Activated CD4-positive, CD25-positive, alpha-beta regulatory T cell treated with anti-CD3 and anti-CD28 coated beads, Interleukin-2, amount 50 U/mL, for 72 hours (primary cell): ENCODE measurements around the gene MARK4.
"Not testable (repeated sequence)": the region's sequence is repeated elsewhere in the genome, so short reads cannot be mapped to it uniquely, and the experiment has no call there.

ENCODE experiments used
- DNase-seq: peaks from one replicate; pipeline ENCODE4 v3.0.0; 2021

MARK4 gene

DNA sequence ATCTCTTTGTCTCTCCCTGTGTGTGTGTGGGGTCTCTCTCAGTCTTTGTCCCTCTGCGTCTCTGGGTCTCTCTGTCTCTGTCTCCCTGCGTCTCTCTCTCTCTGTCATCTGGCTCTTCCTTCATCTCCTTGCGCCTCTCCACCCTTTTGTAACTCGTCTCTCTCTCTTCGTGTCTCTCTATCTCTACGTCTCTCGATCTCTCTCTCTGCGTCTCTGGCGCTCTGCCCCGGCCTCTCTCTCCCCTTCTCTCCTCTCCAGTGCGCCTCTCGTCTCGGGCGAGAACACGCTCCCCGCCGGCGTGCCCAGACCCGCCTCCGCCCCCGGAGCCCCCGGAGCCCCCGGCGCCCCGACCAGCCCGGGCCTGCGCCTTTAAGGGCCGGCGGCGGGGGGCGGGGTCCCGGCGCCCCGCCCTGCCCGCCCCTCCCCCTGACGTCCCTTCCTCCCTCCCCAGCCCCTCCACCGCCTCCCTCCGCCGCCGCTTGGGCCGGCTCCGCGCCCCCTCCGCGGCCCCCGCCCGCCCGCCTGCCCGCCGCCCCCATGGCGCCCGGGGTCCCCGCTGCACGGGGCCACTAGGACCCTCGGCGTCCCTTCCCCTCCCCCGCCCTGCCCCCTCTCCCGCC is at the start of gene MARK4:
Gene MARK4 (plus strand): TSS at position 440 of the 620 bp plus-strand sequence. CDS start 318 bp downstream, outside the sequence.
- DNase-seq = peak; percentile 65

DNA sequence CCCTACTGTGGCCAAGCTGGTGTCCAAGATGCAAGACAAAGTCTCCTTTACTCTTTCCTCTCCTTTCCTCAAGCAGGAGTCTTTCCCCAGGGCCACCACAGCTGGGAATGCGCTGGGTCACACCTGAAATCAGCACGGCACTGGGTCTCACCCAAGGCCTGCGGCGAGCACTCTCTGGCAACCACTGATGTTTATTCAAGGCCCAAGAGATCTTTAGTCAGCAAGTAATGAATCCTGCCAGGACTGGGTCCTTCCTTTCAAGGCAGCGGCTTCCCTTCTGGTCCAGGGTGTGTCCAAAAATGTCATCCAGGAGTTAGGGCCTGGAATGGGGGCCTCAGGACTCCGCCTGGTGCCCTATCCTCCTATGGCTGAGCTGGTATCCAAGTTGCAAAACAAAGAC is 48.4 kb upstream of the MARK4 start:
- DNase-seq = no peak

DNA sequence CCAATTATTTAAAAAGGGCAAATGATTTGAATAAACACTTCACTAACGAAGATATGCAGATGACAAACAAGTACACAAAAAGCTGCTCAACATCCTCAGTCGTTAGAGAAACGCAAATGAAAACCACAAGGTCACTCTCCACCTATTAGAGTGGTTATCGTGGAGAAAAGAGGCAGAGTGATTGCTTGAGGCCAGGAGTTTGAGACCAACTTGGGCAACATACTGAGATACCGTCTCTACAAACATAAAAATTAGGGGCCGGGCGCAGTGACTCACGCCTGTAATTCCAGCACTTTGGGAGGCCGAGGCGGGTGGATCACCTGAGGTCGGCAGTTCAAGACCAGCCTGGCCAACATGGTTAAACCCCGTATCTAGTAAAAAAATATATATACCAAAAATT is 45.3 kb upstream of the MARK4 start:
- no peak for DNase-seq

DNA sequence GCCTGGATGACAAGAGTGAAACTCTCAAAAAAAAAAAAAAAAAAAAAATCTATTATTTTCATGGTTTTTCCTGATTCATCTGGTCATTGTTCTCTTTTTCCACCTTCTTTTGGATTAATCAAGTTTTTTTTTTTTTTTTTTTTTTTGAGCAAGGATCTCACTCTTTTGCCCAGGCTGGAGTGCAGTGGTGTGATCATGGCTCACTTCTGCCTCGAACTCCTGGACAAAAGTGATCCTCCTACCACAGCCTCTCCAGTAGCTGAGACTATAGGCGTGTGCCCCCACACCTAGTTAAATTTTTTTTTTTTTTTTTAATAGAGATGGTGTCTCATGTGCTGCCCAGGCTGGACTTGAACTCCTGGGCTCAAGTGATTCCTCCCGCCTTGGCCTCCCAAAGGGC is 44.7 kb upstream of the MARK4 start:
- DNase-seq = no peak

DNA sequence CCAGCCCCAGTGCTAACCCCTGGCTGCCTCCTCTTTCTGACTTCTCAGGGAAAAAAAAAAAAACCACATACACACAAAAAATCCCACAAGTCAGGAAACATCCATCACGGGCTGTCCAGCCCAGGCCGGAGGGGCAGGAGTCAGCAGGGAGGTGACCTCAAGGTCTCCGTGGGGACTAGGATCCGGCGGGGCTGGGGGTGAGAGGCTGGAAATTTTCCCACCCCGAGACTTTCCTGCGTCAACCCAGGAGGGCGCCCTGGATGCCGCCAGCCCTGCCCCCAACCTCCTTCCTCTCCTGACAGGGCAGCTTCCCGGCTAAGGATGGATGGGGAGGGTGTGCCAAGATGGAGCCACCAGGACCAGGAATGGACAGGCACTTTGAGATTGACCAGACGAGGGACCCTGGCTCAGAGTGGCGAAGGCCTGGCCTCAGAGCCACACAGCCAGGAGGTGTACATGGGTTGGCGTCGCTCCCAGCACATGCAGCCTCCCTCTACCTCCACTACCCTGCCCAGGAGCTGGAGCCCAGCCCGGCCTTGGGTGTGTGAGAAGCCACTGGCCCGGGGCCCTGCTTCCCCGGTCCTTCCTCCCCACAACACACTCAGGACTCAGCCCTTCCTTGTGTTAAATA is 39.2 kb upstream of the MARK4 start:
- no peak for DNase-seq

GRCh38 chr19:45213031-45213430 is 38.0 kb upstream of the MARK4 start:
- DNase-seq = no peak

DNA sequence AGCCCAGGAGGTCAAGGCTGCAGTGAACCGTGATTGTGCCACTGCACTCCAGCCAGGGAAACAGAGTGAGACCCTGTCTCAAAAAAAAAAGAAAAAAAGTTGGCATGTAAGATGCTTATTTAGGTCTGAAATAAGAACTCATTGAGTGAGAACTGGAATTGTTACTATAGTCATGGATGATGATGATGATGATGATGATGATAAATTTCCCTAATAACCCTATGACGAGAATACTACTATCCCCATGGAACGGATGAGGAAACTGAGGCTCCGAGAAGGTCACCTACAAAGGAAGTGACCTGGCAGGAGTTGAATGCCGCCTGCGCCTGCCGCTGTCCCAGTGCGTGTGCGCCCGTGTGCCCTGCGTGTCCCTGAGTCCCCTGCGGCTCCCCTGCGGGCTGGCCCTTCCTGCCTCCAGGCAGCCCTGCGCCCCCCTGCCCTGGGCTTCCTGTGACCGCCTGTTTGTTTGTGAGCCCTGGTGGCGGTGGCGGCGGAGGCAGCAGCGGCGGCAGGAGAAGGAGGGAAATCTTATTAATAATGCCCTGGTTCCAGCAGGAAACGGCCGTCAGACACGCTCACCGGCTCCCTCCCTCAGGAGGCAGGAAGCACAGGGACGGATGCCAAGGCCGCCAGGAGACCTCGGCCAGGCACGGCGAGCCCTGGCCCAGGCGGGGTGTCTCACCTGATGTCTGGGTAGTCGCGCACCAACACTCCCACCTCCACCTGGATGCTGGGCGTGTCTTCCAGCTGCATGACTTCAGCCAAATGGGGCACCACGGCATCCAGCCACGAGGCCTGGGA is 35.5 kb upstream of the MARK4 start:
- DNase-seq = no peak

- no peak for DNase-seq
Measured at GRCh38 chr19:45216667-45217066, 34.4 kb upstream of the MARK4 start.

- no peak for DNase-seq
Measured at GRCh38 chr19:45217193-45217956, 33.7 kb upstream of the MARK4 start.

DNA sequence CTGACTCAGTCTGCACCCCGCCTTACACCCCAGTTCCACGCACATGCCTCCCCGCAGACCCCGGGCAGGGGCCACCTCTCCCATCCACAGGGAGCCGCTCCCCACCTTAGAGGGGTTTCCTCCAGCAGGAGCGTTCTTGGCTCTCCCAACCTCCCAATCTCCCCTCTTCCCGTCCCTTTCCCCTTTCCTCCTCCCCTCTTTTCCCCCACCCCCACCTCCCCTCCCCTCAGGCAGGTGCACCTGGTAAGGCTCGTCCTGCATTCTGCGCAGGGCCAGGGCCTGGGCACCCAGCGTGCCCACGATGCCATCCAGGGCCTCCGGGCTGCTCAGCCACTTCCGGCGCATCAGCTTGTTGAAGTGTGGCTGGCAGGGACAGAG is 33.1 kb upstream of the MARK4 start:
- DNase-seq = no peak

- no peak for DNase-seq
Measured at GRCh38 chr19:45218426-45218825, 32.6 kb upstream of the MARK4 start.

DNA sequence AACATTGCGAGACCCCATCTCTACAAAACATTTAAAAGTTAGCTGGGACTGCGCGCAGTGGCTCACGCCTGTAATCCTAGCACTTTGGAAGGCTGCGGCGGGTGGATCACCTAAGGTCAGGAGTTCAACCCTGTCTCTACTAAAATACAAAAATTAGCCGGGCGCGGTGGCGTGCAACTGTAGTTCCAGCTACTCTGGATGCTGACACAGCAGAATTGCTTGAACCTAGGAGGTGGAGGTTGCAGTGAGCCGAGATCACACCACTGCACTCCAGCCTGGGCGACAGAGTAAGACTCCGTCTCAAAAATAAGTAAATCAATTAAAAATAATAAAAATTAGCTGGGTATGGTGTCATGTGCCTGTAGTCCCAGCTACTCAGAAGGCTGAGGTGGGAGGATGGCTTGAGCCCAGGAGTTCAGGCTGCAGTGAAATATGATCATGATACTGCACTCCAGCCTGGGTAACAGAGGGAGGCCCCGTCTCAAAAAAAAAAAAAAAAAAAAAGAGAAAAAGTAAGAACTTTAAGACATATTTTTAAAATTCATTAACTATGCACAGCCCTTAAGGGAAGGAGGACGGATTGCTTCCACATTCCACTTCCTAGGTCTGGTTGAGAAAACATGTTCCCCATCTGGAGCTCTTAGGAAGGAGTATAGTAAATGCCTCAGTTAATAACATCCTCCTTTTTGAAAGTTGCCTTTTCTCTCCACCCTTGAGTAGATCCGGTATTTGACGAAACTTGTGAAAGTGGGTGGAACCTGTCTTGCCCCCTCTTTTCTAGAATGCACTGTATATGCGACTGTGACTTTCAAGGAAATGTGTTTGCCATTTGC is 31.9 kb upstream of the MARK4 start:
- DNase-seq = no peak

DNA sequence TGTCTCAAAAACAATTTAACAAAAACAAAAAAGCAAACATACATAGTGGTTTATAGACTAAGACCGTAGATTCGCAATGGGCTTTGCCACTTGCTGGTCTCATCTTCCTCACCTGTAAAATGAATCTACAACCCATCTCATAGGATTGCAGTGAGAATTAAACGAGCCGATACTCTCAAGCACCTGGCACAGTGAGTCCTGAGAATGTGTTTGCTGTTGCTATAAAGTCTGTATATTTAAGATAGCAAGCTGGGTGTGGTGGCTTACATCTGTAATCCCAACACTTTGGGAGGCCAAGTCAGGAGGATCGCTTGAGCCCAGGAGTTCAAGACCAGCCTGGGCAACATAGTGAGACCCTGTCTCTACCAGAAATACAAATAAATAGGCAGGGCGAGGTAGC is 28.3 kb upstream of the MARK4 start:
- DNase-seq = no peak

DNA sequence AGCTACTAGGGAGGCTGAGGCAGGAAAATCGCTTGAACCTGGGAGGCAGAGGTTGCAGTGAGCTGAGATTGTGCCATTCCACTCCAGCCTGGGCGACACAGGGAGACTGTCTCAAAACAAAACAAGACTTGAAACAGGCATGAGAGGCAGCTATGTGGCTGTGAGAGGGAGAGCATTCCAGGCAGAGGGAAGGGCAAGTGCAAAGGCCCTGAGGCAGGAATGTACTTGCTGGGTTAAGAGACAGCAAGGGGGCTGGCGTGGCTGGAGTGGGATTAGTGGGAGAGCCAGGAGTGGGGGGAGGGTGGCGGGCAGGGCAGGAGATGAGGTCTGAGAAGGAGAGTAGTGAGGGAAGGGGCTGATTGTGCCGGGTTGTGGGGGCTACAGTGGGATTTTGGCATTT is 27.2 kb upstream of the MARK4 start:
- no peak for DNase-seq

- no peak for DNase-seq
Measured at GRCh38 chr19:45224645-45225044, 26.4 kb upstream of the MARK4 start.

GRCh38 chr19:45229056-45229455 is 22.0 kb upstream of the MARK4 start:
- not testable (repeated sequence) for DNase-seq

DNA sequence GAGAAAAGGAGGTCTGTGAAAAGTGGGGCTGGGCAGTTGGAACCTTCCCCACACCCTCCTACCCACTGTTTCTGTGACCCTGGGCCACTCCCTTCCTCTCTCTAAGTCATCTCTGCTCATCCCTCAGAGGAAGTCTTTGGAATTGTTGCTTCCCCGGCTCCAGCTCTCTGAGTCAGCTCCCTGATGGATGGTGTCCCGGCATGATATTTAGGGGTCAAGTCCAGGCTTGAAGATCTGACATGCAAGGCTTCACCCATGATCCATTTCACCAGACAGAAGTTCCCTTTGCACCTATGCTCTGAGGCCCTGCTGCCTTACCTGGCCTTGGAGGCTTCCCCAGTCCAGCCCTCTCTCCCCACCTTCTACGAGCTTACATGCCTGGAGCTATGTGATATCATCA is 19.2 kb upstream of the MARK4 start:
- no peak for DNase-seq

DNA sequence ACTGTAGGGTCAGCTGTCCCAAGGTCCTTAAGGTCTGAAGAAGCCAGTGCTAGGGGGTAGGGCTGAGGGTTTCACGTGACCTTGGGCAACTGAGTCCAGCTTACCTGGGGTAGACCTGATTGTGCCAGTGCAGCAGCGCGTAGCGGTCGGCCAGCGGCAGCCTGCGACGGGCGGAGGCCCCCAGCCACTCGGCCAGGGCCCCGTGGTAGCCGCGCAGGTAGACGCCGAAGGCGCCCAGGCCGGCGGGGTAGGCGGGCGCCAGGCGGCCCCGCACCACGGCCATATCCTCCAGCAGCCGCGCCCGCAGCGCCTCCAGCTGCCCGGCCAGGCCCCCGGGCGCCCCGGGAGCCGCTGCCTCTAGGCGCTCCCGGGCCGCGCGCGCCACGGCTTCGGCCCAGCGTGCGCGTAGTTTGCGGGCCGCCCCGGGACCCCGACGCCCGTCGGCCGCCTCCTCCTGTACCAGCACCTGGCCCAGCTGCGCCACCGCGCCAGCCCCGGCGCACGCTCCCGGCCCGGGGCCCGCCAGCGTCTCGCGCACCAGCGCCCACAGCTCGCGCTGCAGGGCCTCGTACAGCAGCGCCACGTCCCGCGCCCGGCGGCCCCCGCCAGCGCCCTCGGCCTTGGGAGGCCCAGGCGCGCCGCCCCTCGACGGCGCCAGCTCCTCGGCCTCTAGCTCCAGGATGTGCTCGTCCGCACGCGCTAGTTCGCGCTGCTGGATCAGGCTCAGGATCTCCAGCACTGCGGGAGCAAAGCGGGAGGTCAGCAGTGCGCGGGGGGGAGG is 16.8 kb upstream of the MARK4 start:
- no peak for DNase-seq

DNA sequence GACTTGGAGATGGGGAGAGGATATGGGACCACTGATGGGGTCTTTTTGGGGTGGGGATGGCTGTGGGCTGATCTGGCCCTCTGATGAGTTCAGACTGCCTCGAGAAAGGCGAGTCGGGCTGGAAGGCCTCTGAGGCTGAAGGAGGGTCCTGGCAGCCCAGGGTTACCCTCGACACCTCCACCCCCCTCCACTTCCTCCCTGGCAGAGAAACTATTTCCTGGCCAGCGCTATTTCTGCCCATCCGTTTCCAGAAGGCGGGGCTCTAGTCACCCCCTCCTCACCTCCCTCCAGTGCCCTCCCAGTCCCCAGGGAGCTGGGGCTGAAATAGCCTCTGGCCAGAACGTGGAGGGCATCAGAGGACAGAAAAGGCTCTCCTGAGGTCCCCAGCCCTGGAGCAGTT is 15.6 kb upstream of the MARK4 start:
- no peak for DNase-seq

GRCh38 chr19:45238556-45238955 is 12.5 kb upstream of the MARK4 start:
- DNase-seq = no peak

GRCh38 chr19:45243144-45243732 is 7.8 kb upstream of the MARK4 start:
- no peak for DNase-seq
